HG02763 (cell line): ENCODE measurements around the gene ATG16L1.

Experiments used
- ATAC-seq: cut with Tn5 transposase; IDR thresholded peaks from one replicate; pipeline ENCODE4 v1.9.1; 2021; ENCODE audit warnings: mild to moderate bottlenecking, moderate library complexity; ENCODE audit not compliant: unreplicated experiment

ATG16L1 gene

DNA sequence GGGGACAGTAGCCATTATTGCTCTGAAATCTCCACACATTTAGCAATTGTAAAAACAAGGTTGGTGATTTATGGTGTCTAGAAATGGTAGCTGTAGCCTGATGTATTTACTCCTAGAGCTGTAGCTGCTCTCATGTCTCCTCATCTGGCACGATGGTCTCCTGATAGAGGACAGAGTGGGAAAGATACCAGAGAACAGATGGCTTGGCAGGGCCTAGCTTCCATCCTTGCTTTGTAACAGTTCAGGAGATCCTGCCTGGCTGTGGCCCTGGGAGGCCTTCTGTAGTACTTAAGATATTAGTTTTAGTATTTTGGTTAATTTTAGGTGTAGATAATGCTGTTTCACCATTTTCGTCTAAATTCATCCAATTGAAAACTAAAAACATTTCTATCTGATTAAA lies 6.7 kb downstream of the ATG16L1 start:
- no peak for ATAC-seq

DNA sequence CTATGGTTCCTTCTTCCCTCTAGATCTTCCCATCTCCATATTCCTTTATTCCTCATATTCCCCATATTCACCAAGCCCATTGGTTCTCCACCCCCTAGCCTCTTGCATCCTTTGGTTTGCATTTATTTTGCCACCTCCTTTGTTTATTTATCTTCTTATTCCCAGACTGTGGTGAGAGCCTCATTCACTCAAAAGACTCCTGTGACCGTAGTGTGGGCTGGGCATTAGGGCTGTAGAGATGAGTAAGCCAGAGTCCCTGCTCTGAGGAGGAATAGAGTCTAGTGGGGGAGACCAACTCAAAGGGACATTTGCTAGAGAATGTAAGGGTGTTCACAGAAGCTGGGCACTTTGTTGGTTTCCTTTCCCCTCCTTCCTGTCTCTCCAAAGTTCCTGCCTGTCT lies 8.3 kb downstream of the ATG16L1 start:
- ATAC-seq: no peak

DNA sequence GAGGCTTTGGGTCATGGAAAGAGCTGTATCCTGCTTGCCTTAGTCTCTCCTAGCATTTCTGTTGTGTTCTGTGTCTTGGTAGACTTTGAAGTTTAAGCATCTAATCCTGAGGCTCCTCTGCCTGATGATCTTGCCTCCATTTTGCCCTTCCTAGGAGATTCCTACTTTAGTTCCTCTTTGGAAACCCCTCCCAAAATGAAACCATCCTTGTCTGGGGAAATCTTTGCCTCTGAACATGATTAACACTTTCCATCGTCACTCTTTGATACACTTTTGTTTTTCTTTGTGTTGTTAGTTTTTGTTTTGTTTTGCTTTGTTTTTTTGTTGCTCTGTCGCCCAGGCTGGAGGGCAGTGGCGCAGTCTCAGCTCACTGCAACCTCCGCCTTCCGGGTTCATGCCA lies 9.2 kb downstream of the ATG16L1 start:
- ATAC-seq: no peak

DNA sequence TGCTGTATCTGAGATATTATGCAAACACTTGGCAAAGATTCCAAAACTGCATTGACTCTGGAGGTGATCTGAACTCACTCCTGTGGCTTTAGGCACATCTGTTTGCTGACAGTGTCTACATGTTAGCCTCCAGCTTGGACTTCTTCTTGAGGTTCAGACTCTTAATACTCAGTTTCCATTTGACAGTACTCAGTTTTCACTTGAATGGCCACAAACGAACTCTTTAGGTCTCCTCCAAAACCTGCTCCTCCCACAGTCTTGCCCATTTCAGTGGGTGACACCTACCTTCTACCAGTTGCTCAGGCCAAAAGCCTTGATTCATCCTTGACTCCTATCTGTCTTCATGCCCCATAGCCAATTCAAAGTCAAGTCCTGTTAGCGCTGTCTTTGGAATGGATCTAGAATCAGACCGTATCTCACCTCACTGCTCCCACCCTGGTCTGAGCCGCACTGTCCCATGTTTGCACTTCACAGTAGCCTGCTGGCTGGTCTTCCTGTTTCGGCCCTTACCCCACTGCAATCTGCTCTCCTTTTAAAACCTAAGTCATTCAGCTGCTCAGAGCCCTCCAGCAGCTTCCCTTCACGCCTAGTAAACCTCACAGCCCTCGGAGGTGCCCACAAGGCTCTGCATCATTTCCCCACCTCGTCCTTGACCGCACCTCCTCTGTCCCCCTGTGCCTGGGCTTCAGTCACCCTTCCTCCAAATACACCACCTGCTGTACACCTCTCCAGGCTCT lies 10.5 kb downstream of the ATG16L1 start:
- peak; percentile 46 for ATAC-seq

DNA sequence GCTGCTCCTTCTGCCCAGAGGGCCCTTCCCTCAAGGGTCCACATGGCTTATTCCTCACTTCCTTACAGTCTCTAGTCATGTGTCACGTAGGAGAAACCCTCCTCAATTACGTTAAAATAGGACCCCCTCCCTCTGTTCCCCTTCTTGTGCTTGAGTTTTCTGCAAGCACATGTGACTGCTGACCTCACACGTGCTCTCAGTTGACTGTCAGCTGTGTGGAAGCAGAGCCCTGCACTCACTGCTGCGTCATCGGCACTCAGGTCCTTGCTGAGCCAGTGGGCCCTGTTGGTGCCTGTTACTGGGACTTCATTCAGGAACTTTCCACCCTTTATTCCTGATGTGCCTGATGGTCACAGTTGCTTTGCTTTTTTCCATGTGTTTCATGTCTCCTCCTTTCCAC lies 11.1 kb downstream of the ATG16L1 start:
- no peak for ATAC-seq

DNA sequence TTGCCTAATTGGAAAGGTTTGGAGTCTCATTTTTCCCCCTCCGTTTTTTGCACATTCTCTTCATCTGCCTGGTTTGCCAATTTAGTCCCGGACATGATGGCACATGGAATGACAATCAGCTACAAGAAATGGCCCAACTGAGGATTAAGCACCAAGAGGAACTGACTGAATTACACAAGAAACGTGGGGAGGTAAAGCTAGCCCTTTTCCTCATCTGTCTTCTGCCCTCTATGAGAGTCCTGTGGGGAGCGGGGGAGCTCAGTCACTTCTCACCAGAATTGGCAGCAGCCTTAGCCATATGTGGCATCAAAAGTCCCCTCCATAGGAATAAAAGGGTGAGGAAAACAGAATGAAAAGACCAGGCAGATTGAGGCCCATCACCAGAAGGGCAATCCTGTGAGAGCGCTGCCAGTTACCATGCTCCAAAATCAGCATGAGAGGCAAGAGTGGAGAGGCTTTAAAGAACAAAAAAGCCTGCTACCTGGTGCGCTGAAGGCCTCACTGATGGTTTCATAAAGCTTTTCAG lies 11.6 kb downstream of the ATG16L1 start:
- no peak for ATAC-seq

DNA sequence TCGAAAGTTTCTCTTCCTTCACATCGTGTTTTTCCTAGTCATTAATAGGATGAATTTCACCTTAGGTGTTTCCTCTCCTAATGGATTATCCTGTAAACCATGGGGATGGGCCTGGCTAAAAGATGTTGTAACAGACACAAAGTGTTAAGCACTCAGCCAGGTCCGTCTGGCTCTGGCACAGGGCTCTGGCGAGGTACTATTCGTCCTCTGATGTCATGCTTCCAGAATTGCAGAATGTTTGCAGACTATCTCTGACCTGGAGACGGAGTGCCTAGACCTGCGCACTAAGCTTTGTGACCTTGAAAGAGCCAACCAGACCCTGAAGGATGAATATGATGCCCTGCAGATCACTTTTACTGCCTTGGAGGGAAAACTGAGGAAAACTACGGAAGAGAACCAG lies 13.2 kb downstream of the ATG16L1 start:
- ATAC-seq: no peak

DNA sequence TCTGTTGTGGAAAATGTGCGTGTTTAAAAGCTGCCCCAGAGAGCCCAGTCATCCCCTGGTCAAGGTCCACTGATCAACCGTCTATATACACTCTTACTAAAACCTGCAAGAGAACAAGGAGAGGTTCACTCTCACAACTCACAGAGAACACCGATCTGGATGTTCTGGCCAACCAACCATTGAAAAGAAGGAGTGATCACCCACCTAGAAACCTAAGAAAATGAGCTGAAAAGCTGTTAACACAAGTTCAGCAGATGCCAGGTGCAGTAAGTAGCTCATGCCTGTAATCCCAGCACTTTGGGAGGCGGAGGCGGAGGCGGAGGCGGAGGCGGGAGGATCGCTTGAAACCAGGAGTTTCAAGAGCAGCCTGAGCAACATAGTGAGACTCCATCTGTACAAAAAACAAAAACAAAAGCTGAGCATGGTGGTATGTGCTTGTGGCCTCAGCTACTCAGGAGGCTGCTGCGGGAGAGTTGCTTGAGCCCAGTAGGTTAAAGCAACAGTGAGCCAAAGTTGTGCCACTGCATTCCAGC lies 14.5 kb downstream of the ATG16L1 start:
- ATAC-seq: no peak

DNA sequence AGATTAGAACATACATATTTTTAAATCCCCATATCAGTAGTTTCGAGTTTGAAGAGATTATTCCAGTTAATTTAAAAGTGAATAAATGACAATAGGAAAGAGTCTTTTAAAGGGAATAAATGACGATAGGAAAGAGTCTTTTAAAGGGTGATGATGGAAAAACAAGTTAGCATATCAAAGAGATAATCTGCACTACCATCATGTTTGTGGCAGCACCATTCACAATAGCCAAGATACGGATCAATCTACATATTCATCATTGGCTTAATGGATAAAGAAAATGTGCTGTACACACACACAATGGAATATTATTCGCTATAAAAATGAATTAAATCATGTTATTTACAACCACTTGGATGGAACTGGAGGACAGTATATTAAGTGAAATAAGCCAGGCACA lies 15.0 kb downstream of the ATG16L1 start:
- no peak for ATAC-seq

DNA sequence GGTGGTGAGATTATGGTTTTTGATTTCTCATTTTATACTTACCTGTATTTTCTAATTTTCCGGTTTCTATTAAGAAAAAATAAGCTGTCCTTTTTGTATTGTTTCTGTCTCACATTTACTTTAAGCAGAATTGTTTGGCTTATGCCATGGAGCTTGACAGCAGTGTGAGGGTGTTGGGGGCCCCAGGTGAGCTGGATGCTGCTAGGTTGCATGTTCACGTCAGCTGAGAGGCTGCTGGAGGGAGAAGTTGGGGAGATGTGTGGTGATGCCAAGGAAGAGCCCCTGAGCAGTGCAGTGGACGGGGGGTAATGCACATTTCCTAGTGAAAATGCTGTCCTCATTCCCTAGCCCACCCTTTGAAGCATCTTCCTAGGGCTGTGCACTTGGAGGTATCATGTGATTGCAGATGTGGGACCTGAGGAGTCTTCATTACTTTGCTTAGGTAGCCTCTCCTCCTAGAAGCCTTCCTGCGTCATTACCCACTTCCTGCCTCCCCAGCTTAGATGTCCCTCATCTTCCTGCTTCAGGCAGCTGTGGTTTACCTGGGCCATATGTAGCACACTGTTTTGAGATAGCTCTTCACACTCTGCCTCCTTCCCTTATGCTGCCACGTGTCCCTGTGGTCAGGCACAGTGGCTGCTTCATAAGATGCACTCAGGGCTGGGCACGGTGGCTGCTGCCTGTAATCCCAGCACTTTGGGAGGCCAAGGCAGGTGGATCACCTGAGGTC lies 16.2 kb downstream of the ATG16L1 start:
- no peak for ATAC-seq

DNA sequence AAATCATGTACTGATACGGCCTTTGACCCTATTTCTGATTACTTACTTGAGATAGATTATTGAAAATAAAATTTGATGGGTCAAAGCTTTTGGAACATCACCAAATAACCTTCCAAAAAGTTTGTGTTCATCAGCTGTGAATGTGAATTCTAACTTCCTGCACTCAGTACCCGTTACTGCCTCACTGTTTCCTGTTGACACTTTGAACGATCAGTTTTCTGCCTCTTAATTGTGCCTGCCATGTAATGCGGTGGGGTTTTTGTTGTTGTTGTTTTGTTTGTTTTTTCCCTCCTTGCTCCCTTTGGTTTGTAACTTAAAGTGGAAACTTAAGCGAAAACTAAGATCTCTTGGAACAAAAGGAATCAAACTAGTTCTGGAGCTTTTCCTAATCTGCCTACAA lies 18.9 kb downstream of the ATG16L1 start:
- no peak for ATAC-seq

DNA sequence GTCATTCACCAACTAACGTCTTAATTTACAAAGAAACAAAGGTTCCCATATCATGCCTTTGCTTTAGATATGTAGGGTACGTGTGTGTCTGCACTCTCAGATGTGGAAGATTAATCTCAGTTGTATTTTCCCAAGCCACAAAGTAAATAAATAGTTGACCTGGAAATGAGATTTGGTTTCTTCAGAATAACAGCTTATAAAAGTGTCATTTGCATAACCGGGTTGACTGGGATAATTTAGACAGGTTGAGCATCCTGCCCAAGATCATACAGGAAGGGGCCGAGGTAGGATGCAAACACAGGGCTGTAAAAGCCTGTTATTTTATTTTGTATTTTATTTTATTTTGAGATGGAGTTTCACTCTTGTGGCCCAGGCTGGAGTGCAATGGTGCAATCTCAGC lies 19.5 kb downstream of the ATG16L1 start:
- ATAC-seq: no peak

DNA sequence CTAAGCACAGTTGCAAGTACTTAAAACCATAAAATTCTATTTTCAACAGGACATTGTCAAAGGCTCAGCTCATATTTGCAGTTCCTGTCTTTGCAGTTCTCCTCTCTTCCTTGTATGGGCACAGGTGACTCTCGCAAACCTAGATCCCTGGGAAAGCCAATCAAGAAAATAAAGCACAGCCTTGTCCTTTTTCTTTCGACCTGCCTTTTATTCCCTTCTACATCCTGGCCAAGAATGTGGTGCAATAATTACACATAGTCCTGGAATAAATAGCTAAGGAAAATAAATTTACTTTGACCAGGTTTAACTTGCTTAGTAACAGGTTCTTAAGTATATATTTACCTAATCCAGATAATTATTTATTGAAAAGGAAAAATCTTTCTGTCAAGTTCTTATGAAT lies 20.2 kb downstream of the ATG16L1 start:
- ATAC-seq: no peak

DNA sequence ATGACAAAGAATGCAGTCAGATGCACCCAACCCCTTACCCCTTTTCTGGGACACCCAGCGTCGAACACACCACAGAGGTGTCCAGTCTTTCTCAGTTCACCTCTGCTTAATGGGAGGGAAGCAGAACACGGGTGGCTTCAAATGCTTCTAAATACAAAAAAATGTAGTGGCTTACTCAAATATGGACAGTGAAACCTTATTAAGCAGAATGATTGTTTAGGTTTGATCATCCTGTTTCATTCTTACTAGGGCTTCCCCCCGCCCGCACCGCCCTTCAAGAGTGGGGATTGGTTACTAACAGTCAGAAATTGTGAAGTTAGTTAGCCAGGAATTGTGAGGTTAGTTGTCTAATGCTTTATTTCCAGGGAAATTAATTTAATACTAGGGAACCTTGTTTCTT lies 21.6 kb downstream of the ATG16L1 start:
- no peak for ATAC-seq

DNA sequence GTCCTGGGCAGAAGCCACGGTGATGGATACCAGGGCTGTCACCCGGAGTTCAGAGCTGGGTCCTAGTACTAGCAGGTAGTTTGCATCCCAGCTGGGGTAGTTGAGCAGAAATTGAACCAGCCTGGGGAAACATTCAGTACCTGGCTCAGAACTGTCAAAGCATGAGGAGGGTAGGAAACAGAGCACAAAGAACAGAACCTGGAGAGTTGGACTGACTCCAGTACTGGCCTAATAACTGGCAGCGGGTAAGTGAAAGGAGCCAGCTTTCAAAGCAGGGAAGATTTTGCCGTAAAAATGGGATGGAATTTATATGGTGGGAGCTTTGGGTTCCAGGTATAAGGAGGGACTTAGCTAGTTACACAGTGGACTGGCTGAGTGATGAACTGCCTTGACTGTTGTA lies 23.8 kb downstream of the ATG16L1 start:
- no peak for ATAC-seq

DNA sequence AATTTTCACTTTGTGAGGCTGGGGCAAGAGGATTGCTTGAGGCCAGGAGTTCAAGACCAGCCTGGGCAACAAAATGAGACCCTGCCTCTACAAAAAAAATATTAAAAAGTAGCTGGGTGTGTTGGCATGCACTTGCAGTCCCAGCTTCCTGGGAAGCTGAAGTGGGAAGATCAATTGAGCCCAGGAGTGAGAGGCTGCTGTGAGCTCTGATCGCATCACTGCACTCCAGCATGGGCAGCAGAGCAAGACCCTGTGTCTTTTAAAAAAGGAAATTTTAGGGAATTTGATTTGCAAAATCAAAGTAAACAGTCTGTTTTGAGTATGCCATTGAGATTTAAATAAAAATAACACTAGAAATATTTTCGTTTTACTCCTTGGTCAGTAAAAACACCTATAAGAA lies 27.4 kb downstream of the ATG16L1 start:
- no peak for ATAC-seq

DNA sequence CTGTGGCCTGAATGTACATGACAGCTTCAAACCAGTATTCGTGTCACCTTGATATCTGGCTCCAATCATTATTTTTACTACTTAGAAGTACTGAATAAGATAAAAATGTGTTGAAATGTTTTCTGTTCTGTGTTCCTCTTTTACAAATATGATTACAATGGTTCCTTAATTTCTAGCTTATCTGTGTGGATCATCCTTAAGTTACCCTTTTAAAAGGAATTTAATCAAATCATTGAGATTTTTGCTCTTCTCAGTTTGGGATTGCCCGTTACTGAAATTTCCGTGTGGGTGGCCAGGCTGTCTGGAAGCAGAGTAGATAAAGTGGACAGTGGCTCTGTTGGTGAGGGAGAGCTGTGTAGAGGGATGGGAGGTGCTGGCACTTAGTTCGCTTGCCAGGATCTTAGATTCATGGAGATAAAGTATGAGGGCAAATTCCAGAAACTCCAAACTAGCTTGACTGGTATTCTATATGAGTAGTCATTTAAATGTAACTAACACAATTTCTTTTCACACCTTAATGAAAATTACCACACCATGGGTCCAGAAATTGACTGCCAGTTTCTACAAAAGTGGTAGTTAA lies 28.7 kb downstream of the ATG16L1 start:
- no peak for ATAC-seq

DNA sequence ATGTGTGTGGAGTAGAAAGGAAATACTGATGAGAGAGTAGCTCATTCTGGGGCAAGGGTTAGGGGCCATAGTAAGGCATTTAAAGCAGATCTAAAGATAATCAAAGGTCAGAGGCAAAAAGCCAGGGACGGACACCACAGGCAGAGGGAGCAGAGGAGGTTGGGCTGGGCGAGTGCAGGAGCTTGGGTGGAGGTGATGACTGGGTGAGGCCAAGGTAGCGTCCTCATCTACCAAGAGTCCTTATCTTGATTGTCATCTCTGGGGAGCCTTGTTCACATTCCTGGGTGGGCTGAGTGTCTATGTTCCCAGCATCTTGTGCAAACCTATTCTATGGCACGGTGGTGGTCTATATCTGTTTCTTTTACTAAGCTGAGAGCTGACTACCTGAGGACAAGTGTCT lies 30.1 kb downstream of the ATG16L1 start:
- no peak for ATAC-seq

DNA sequence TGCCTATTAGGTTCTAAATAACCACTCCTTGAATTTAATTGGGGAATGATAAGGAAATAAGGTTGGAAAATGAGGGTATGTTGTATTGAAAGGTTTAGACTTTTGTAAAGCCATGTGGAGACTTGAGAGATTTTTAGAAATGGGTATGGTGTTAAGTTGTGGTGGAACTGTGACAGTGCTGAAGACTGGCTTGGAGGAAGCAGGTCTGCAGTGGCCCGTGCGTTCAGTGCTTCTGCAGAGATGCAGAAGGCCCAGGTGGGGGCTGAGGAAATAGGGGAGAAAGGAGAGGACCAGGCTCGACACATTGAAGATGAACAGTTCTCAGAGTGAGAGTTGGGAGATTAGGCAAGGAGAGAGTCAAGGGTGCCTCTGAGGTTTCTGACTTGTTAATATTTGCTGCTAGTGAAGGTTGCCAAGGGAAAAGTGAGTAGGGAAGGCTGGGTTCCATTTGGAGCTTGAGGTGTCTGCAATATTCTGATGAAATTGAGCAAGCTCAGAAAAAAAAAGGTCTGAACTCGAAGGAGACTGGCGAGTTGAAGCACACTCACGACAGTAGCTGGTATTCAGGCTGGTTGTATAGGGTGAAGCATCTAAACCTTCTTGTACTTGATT lies 30.6 kb downstream of the ATG16L1 start:
- ATAC-seq: no peak

DNA sequence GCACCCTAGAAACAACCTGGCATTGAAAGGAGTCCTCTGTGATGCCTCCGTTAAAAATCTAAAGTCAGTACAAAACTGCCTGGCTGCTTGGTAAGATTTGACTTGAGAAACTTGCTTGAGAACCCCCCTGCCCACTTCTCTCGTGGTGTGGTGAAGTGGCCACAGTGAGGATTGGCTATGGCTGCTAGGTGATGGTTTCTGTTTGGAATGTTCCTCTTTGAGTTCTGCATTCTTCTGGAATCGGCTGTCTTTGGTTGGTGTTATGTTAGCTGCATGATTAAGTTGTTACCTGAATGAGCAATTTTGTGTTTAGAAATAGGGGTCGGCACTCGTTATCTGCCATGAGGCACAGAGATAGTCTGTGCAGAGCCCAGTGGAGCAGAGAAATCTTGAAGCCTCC lies 34.4 kb downstream of the ATG16L1 start:
- ATAC-seq: no peak

DNA sequence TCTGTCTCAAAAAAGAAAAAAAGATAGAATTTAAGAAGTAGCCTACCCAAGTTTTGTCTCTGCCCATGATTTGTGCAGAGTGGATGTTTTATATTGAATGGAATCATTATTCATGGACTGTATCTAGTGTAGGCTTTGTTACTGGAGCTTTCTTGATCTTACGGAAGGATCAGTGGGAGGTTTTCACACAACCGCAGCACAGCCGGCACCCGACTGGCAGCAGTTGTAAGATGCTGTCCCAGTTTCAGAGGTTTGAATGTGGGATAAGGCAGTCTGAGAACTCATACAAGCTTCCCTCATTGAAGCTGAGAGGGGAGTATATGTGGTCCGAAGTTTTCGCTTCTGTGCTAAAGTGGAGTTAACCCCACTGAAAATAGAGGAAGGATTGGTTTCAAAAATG lies 36.4 kb downstream of the ATG16L1 start:
- ATAC-seq: no peak
